ENCODE data around the gene TRMT44. TPM values are rescaled to one million over a fixed set of nuclear protein-coding genes. Genes with fewer than 3 reads are reported as not detected.

Gene TRMT44
- polyA plus RNA-seq, 3 donors, result 4.9 to 7.5 (median 6.6) TPM

- H3K27me3 Mint-ChIP-seq (ENCODE audit: low read depth in 3 of 3), result peaks cover 0 to 4% (median 2%) of the 10 kb centered on the region in 3 donors
- H3K4me3 Mint-ChIP-seq, result no peak overlapping the region
- TF ChIP-seq CTCF (IDR thresholded peaks at IDR 0.05), result no peak
- Histone ChIP-seq H3K4me3 (replicated peaks in 1 of 3; ENCODE audit: low read depth in 2 of 3, low read length in 3 of 3) (no peak overlapping the region), H3K27ac (ENCODE audit: low read depth in 1 of 2, low read length in 2 of 2) (no peak overlapping the region), H3K9ac (ENCODE audit: insufficient read depth, low read length, poor library complexity, severe bottlenecking) (no peak overlapping the region), H3K27me3 (ENCODE audit: control insufficient read depth in 2 of 2, insufficient read depth in 2 of 2, low read length in 2 of 2) (no peaks in the 10 kb centered on the region), H3K79me2 (ENCODE audit: insufficient read depth, low read length) (no peaks in the 10 kb centered on the region), H3K4me2 (replicated peaks; ENCODE audit: extremely low read depth, low read length, poor library complexity, severe bottlenecking) (no peak overlapping the region), H2AFZ (ENCODE audit: insufficient read depth, low read depth, low read length, poor library complexity, severe bottlenecking) (no peak overlapping the region), H4K20me1 (ENCODE audit: insufficient read depth, low read length) (no peaks in the 10 kb centered on the region), H3K4me1 (ENCODE audit: control insufficient read depth in 1 of 2, insufficient read depth in 2 of 2, low read length in 2 of 2) (peaks cover 10 to 28% of the 10 kb centered on the region in 2 donors), H3K9me3 (replicated peaks in 1 of 2; ENCODE audit: control insufficient read depth in 1 of 2, insufficient read depth in 1 of 2, low read length in 2 of 2) (no peaks in the 10 kb centered on the region), H3K36me3 (replicated peaks in 1 of 2; ENCODE audit: control insufficient read depth in 1 of 2, insufficient read depth in 2 of 2, low read length in 2 of 2) (peaks cover 28 to 53% of the 10 kb centered on the region in 2 donors)
- no peak overlapping the region for H3K27ac Mint-ChIP-seq
- peaks cover 21% of the 10 kb centered on the region for H3K4me1 Mint-ChIP-seq
- 92% methylated on average over 2 of the region's 9 CpGs for WGBS (ENCODE audit: insufficient coverage)
- intact Hi-C loops (cut with micrococcal nuclease), result no loop called here
- H3K36me3 Mint-ChIP-seq, result peaks cover 52 to 60% of the 10 kb centered on the region in 2 donors
- no peak for DNase-seq
- peaks cover 0 to 2% (median 0%) of the 10 kb centered on the region in 7 donors for H3K9me3 Mint-ChIP-seq
Measured at GRCh38 chr4:8407756-8408155, 32.8 kb upstream of the TRMT44 start.

DNA sequence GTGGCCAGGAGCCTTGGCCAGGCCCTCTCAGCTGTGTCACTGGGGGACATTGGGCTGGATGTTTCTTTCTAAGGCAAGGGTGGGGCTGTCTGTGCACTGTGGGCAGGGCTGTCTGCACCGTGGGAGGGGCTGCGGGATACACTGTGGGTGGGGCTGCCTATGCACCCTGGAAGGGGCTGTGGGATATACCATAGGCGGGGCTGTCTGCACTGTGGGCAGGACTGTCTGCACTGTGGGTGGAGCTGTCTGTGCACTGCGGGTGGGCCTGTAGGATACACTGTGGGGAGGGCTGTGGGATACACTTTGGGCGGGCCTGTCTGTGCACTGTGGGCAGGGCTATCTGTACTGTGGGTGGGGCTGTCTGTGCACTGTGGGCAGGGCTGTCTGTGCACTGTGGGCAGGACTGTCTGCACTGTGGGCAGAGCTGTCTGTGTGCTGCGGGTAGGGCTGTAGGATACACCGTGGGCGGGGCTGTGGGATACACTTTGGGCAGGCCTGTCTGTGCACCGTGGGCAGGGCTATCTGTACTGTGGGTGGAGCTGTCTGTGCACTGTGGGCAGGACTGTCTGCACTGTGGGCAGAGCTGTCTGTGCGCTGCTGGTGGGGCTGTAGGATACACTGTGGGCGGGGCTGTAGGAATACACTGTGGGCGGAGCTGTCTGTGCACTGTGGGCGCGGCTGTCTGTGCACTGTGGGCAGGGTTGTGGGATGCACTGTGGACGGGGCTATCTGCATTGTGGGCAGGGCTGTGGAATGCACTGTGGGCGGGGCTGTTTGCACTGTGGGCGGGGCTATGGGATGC, 31.1 kb upstream of the TRMT44 start:
- Histone ChIP-seq H4K20me1 (ENCODE audit: insufficient read depth, low read length) (no peaks in the 10 kb centered on the region), H2AFZ (ENCODE audit: insufficient read depth, low read depth, low read length, poor library complexity, severe bottlenecking) (no peak overlapping the region), H3K36me3 (replicated peaks in 1 of 2; ENCODE audit: control insufficient read depth in 1 of 2, insufficient read depth in 2 of 2, low read length in 2 of 2) (peaks cover 38 to 54% of the 10 kb centered on the region in 2 donors), H3K9ac (ENCODE audit: insufficient read depth, low read length, poor library complexity, severe bottlenecking) (peak overlapping the region; percentile 15), H3K79me2 (ENCODE audit: insufficient read depth, low read length) (no peaks in the 10 kb centered on the region), H3K27ac (ENCODE audit: low read depth in 1 of 2, low read length in 2 of 2) (no peak overlapping the region), H3K4me1 (ENCODE audit: control insufficient read depth in 1 of 2, insufficient read depth in 2 of 2, low read length in 2 of 2) (peaks cover 4 to 18% of the 10 kb centered on the region in 2 donors), H3K4me3 (replicated peaks in 1 of 3; ENCODE audit: low read depth in 2 of 3, low read length in 3 of 3) (no peak overlapping the region), H3K27me3 (ENCODE audit: control insufficient read depth in 2 of 2, insufficient read depth in 2 of 2, low read length in 2 of 2) (no peaks in the 10 kb centered on the region), H3K4me2 (replicated peaks; ENCODE audit: extremely low read depth, low read length, poor library complexity, severe bottlenecking) (no peak overlapping the region), H3K9me3 (replicated peaks in 1 of 2; ENCODE audit: control insufficient read depth in 1 of 2, insufficient read depth in 1 of 2, low read length in 2 of 2) (no peaks in the 10 kb centered on the region)
- 79% methylated on average over 15 of the region's 17 CpGs for WGBS (ENCODE audit: insufficient coverage)
- Mint-ChIP-seq H3K4me1 (peaks cover 12% of the 10 kb centered on the region), H3K36me3 (peaks cover 55 to 64% of the 10 kb centered on the region in 2 donors), H3K27ac (peak overlapping the region in 4 of 7 donors; percentile 14 to 58 (median 32)), H3K27me3 (ENCODE audit: low read depth in 3 of 3) (peaks cover 0 to 4% (median 0%) of the 10 kb centered on the region in 3 donors), H3K4me3 (no peak overlapping the region), H3K9me3 (peaks cover 0 to 2% (median 0%) of the 10 kb centered on the region in 7 donors)
- peak in 1 of 3 donors; percentile 17 for DNase-seq
- intact Hi-C loops (cut with micrococcal nuclease), result no loop called here
- no peak for TF ChIP-seq CTCF (IDR thresholded peaks at IDR 0.05)

All from CD14-positive monocyte (primary cell).